ENCODE data around the gene MAJIN. TPM values are rescaled to one million over a fixed set of nuclear protein-coding genes. Genes with fewer than 3 reads are reported as not detected.

The MAJIN gene
- total and polyA plus RNA-seq, 9 of the 15 experiments (the other 6 are each of a cell fraction or from before 2014, with no cell fraction given), result 0.17 to 0.83 (median 0.24) TPM; not detected in 2

GRCh38 chr11:64990222-64990923 lies 18.5 kb upstream of the MAJIN start (continued):
- TF ChIP-seq, protein P1, sequence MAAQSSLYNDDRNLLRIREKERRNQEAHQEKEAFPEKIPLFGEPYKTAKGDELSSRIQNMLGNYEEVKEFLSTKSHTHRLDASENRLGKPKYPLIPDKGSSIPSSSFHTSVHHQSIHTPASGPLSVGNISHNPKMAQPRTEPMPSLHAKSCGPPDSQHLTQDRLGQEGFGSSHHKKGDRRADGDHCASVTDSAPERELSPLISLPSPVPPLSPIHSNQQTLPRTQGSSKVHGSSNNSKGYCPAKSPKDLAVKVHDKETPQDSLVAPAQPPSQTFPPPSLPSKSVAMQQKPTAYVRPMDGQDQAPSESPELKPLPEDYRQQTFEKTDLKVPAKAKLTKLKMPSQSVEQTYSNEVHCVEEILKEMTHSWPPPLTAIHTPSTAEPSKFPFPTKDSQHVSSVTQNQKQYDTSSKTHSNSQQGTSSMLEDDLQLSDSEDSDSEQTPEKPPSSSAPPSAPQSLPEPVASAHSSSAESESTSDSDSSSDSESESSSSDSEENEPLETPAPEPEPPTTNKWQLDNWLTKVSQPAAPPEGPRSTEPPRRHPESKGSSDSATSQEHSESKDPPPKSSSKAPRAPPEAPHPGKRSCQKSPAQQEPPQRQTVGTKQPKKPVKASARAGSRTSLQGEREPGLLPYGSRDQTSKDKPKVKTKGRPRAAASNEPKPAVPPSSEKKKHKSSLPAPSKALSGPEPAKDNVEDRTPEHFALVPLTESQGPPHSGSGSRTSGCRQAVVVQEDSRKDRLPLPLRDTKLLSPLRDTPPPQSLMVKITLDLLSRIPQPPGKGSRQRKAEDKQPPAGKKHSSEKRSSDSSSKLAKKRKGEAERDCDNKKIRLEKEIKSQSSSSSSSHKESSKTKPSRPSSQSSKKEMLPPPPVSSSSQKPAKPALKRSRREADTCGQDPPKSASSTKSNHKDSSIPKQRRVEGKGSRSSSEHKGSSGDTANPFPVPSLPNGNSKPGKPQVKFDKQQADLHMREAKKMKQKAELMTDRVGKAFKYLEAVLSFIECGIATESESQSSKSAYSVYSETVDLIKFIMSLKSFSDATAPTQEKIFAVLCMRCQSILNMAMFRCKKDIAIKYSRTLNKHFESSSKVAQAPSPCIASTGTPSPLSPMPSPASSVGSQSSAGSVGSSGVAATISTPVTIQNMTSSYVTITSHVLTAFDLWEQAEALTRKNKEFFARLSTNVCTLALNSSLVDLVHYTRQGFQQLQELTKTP (IDR thresholded peaks at IDR 0.05; ENCODE audit: low read depth in 1 of 2, partially characterized antibody in 2 of 2), result no peak
- peak; percentile 65; the same call in 1 of the 2 replicates for TF ChIP-seq OTX1 (CRISPR knock-in tag; IDR thresholded peaks at IDR 0.05)
- no peak for TF ChIP-seq DDX20 (tag; IDR thresholded peaks at IDR 0.05; ENCODE audit: low read depth)
- no peak for TF ChIP-seq ZNF124 (CRISPR knock-in tag; IDR thresholded peaks at IDR 0.05)
- TF ChIP-seq ZNF76 (CRISPR knock-in tag; IDR thresholded peaks at IDR 0.05; ENCODE audit: borderline replicate concordance), result no peak
- no peak for TF ChIP-seq FOXA3 (CRISPR knock-in tag; conservative IDR thresholded peaks at IDR 0.05 in 1 of 2, IDR thresholded peaks at IDR 0.05 in 1 of 2)
- TF ChIP-seq, protein P2, sequence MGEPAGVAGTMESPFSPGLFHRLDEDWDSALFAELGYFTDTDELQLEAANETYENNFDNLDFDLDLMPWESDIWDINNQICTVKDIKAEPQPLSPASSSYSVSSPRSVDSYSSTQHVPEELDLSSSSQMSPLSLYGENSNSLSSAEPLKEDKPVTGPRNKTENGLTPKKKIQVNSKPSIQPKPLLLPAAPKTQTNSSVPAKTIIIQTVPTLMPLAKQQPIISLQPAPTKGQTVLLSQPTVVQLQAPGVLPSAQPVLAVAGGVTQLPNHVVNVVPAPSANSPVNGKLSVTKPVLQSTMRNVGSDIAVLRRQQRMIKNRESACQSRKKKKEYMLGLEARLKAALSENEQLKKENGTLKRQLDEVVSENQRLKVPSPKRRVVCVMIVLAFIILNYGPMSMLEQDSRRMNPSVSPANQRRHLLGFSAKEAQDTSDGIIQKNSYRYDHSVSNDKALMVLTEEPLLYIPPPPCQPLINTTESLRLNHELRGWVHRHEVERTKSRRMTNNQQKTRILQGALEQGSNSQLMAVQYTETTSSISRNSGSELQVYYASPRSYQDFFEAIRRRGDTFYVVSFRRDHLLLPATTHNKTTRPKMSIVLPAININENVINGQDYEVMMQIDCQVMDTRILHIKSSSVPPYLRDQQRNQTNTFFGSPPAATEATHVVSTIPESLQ (CRISPR knock-in tag; IDR thresholded peaks at IDR 0.05), result no peak
- no peak for TF ChIP-seq CEBPG (CRISPR knock-in tag; IDR thresholded peaks at IDR 0.05)
- TF ChIP-seq CEBPG (tag; conservative IDR thresholded peaks at IDR 0.05 in 1 of 2, IDR thresholded peaks at IDR 0.05 in 1 of 2), result no peak
- TF ChIP-seq ZNF778 (CRISPR knock-in tag; IDR thresholded peaks at IDR 0.05), result no peak
- no peak for TF ChIP-seq EGR1 (conservative IDR thresholded peaks at IDR 0.05)
- TF ChIP-seq EHMT2 (IDR thresholded peaks at IDR 0.05), result 0 out of 2 replicates have a peak, but pooled peaks have one; percentile 20
- peak; percentile 78 for TF ChIP-seq MAFF (IDR thresholded peaks at IDR 0.05; ENCODE audit: low read length)
- TF ChIP-seq NBN (IDR thresholded peaks at IDR 0.05; ENCODE audit: low read depth), result 0 out of 2 replicates have a peak, but pooled peaks have one; percentile 40
- no peak for TF ChIP-seq ILF3 (IDR thresholded peaks at IDR 0.05; ENCODE audit: borderline replicate concordance)
- peak; percentile 70 for TF ChIP-seq MAFK (IDR thresholded peaks at IDR 0.05; ENCODE audit: low read length)
- TF ChIP-seq ZNF764 (CRISPR knock-in tag; IDR thresholded peaks at IDR 0.05; ENCODE audit: low read depth), result no peak
- no peak for TF ChIP-seq NR2C2 (CRISPR knock-in tag; IDR thresholded peaks at IDR 0.05)
- peak; percentile 85 for TF ChIP-seq NR2C2 (tag; IDR thresholded peaks at IDR 0.05)
- no peak for TF ChIP-seq CGGBP1 (CRISPR knock-in tag; IDR thresholded peaks at IDR 0.05)
- TF ChIP-seq, protein P3, sequence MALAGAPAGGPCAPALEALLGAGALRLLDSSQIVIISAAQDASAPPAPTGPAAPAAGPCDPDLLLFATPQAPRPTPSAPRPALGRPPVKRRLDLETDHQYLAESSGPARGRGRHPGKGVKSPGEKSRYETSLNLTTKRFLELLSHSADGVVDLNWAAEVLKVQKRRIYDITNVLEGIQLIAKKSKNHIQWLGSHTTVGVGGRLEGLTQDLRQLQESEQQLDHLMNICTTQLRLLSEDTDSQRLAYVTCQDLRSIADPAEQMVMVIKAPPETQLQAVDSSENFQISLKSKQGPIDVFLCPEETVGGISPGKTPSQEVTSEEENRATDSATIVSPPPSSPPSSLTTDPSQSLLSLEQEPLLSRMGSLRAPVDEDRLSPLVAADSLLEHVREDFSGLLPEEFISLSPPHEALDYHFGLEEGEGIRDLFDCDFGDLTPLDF (CRISPR knock-in tag; IDR thresholded peaks at IDR 0.05), result no peak
- TF ChIP-seq U2AF2 (optimal IDR thresholded peaks at IDR 0.05; ENCODE audit: low read depth, low read length), result no peak

All from K562 (cell line).